ENCODE measurements around the gene PMEPA1. TPM values are rescaled to one million over a fixed set of nuclear protein-coding genes. Genes with fewer than 3 reads are reported as not detected.
A peak's percentile ranks its signal among the peaks of the same experiment; 100 is the strongest.

Gene PMEPA1
- total RNA-seq, 4 donors from 2014 or later = 10.2 to 33.6 (median 18.3) TPM

DNA sequence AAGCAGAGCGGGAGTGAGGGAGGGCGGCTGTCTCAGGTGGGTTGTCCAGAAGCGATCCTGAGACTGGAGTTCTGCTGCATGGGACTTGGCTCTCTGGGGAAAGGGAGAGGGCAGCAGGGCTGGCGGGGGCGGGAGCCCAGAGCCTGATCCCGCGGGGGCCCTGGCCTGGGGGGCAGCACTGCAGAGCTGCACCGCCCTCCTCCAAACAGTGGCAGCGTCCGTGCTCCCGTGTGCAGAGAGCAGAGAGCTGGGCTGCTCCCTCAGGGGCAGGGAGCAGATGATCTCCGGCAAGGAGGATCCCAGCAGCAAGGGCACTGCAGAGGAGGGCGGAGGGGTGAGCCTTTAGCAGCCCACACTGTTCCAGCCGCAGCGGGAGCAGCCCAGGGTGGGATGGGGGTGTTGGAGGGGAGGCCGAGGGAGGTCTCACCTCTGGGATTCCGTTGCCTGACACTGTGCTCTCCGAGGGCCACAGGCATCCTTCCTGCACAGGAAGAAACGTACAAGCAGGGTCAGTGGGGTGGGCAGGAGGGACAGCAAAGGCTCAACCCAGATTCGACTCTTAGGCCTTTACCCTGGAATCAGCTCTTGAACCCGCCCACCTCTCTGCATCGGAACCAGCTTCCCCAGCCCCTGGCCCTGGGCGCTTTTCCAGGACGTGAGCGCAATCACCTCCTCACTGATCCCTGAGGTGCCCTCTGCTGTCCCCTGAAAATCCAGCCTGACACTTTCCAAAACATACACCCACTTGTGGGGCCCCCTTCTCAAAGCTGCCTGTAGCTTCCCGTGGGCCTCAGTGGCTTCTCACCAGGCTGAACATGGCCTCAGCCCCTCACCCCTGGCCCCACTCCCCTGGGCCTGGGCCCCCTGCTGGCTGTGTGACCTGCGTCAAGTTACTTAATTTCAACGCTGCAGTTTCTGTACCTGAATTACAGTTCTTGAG, 56.9 kb downstream of the PMEPA1 start:
- Histone ChIP-seq H3K4me1 (peaks cover 0 to 11% (median 0%) of the 10 kb centered on the region in 4 donors), H3K4me3 (no peak overlapping the region), H3K27ac (no peak overlapping the region), H3K36me3 (peaks cover 2 to 75% (median 9%) of the 10 kb centered on the region in 3 donors), H3K9me3 (no peaks in the 10 kb centered on the region), H3K27me3 (no peaks in the 10 kb centered on the region)
- no peak for TF ChIP-seq EP300 (IDR thresholded peaks at IDR 0.05)
- TF ChIP-seq, protein P1, sequence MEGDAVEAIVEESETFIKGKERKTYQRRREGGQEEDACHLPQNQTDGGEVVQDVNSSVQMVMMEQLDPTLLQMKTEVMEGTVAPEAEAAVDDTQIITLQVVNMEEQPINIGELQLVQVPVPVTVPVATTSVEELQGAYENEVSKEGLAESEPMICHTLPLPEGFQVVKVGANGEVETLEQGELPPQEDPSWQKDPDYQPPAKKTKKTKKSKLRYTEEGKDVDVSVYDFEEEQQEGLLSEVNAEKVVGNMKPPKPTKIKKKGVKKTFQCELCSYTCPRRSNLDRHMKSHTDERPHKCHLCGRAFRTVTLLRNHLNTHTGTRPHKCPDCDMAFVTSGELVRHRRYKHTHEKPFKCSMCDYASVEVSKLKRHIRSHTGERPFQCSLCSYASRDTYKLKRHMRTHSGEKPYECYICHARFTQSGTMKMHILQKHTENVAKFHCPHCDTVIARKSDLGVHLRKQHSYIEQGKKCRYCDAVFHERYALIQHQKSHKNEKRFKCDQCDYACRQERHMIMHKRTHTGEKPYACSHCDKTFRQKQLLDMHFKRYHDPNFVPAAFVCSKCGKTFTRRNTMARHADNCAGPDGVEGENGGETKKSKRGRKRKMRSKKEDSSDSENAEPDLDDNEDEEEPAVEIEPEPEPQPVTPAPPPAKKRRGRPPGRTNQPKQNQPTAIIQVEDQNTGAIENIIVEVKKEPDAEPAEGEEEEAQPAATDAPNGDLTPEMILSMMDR (IDR thresholded peaks at IDR 0.05) = no peak
- no peak for TF ChIP-seq POLR2A (IDR thresholded peaks at IDR 0.05)
- 75 to 76% methylated on average over 23 to 28 of the region's 28 CpGs for WGBS, 2 donors
- peak in 1 of 2 donors; percentile 4 for DNase-seq (ENCODE audit: low spot score in 2 of 2)

DNA sequence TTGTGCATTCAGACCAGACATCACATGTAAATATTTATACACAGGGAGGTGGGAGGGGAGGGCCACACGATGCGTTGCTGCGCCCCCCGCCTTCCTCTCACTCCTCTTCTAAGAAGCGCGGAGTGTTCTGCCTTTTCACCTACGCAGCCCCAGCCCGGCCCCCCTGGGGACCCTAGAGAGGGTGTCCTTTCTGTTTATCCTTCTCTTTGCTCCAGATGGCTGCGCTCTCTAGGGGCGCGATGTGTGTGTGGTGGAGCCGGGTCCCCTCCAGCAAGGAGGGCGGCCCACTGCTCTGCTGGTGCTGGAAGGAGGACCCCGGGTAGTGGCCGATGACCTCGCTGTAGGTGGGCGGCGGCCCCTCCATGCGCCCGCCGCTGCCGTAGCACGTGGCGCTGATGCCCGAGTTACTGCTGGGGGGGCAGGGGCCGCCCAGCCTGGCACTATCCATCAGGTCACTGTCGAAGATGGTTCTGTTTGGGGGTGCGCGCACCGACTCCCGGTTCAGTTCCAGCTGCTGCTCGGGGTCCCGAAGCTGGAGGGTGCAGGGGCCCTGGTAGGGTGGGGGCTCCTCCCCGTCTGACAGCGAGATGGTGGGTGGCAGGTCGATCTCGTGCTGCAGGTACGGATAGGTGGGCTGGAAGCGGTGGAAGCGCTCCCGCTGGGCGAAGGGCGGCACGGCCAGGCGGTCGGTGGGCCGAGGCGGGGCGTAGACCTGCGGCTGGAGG, 57.8 kb downstream of the PMEPA1 start:
- no peak for TF ChIP-seq EP300 (IDR thresholded peaks at IDR 0.05)
- TF ChIP-seq, protein P1 (IDR thresholded peaks at IDR 0.05) = no peak
- TF ChIP-seq POLR2A (IDR thresholded peaks at IDR 0.05) = no peak
- H3K4me1 ChIP-seq = peaks cover 0 to 11% (median 0%) of the 10 kb centered on the region in 4 donors
- H3K27me3 ChIP-seq = no peaks in the 10 kb centered on the region
- no peak overlapping the region for H3K4me3 ChIP-seq
- peak in 1 of 2 donors; percentile 4 for DNase-seq (ENCODE audit: low spot score in 2 of 2)
- no peak overlapping the region for H3K27ac ChIP-seq
- H3K36me3 ChIP-seq = peaks cover 2 to 67% (median 9%) of the 10 kb centered on the region in 3 donors
- WGBS, 2 donors = 87 to 92% methylated on average over 34 to 36 of the region's 50 CpGs
- no peaks in the 10 kb centered on the region for H3K9me3 ChIP-seq

DNA sequence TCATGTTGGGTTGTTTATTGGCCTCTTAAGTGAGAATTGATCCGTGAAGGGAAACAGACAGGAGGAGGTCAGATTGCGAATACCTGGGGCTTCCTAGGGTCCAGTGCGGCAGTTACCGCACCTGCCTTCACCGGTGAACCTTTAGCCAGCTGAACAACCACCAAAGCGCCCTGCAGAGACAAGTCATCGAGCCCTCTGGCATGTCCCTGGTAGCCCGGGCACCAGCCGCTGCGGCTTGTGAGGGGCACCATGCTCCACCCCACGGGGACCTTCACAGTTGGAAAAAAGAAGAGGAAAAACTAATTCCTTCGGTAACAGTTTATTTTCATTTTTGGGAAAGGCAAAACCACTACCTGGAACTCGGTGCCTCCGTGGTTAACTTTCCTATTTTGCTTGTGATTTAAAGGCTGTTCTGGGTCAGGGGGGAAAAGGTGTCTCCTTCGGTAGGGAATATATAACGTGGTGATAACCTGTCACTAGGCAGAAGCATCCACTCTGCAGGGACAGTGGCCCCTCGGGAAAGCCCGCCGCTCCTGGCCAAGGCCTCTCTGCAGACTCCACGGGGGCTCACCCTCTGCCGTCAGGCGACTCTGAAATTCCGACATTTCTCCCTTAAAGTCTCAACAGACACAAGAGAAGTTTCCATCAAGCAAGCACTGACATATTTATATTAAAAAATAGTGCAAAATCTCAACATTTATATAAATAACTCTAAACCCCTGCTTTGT, 58.9 kb downstream of the PMEPA1 start:
- H3K27me3 ChIP-seq = no peaks in the 10 kb centered on the region
- H3K9me3 ChIP-seq = no peaks in the 10 kb centered on the region
- no peak overlapping the region for H3K4me3 ChIP-seq
- H3K36me3 ChIP-seq = peaks cover 2 to 57% (median 9%) of the 10 kb centered on the region in 3 donors
- peaks cover 0 to 11% (median 0%) of the 10 kb centered on the region in 4 donors for H3K4me1 ChIP-seq
- no peak for TF ChIP-seq POLR2A (IDR thresholded peaks at IDR 0.05)
- no peak for TF ChIP-seq EP300 (IDR thresholded peaks at IDR 0.05)
- TF ChIP-seq, protein P1 (IDR thresholded peaks at IDR 0.05) = no peak
- H3K27ac ChIP-seq = no peak overlapping the region
- 85 to 86% methylated on average over 23 of the region's 23 CpGs for WGBS, 2 donors
- no peak for DNase-seq (ENCODE audit: low spot score in 2 of 2)

DNA sequence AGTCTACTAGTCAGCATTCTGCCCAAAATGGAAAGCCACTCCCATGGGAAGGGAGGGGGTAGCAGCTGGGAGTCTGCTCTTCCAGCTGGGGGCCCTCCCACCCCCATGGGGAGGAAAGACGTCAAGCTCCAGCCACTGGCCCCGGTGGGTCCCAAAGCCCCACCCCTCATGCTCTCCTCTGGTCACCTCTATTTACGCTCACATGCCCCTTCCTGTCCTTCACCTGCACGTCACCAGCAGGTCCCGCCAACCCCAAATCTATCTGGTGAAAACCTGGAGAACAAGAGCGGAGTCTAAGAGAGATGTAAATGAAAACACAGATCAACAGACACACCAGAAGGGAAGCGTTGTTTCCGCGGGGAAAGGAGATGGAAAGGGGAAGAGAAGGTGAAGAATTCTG, 59.5 kb downstream of the PMEPA1 start:
- peaks cover 0 to under 1% (median 0%) of the 10 kb centered on the region in 4 donors for H3K9me3 ChIP-seq
- H3K36me3 ChIP-seq = peaks cover 2 to 57% (median 9%) of the 10 kb centered on the region in 3 donors
- H3K4me1 ChIP-seq = peaks cover 0 to 11% (median 0%) of the 10 kb centered on the region in 4 donors
- TF ChIP-seq, protein P1 (IDR thresholded peaks at IDR 0.05) = no peak
- TF ChIP-seq POLR2A (IDR thresholded peaks at IDR 0.05) (no peak), EP300 (IDR thresholded peaks at IDR 0.05) (no peak)
- H3K4me3 ChIP-seq = no peak overlapping the region
- DNase-seq (ENCODE audit: low spot score in 2 of 2) = no peak
- no peaks in the 10 kb centered on the region for H3K27me3 ChIP-seq
- H3K27ac ChIP-seq = no peak overlapping the region
- 61 to 64% methylated on average over 9 of the region's 9 CpGs for WGBS, 2 donors
